Activated CD8-positive, alpha-beta memory T cell treated with anti-CD3 and anti-CD28 coated beads, Interleukin-2, amount 50 U/mL, for 4 hours (primary cell): ENCODE measurements around the gene MYBPC3.
"Not testable (repeated sequence)": the region's sequence is repeated elsewhere in the genome, so short reads cannot be mapped to it uniquely, and the experiment has no call there.

ENCODE experiments used
- DNase-seq: peaks from one replicate; pipeline ENCODE4 v3.0.0-alpha.2; 2020

Gene MYBPC3

GRCh38 chr11:47336595-47336994, 15.9 kb downstream of the MYBPC3 start:
- DNase-seq: no peak

- no peak for DNase-seq
Measured at GRCh38 chr11:47335733-47336132, 16.8 kb downstream of the MYBPC3 start.

- DNase-seq: not testable (repeated sequence)
Measured at GRCh38 chr11:47334699-47335411, 17.6 kb downstream of the MYBPC3 start.

- DNase-seq: no peak
Measured at GRCh38 chr11:47333886-47334443, 18.5 kb downstream of the MYBPC3 start.

DNA sequence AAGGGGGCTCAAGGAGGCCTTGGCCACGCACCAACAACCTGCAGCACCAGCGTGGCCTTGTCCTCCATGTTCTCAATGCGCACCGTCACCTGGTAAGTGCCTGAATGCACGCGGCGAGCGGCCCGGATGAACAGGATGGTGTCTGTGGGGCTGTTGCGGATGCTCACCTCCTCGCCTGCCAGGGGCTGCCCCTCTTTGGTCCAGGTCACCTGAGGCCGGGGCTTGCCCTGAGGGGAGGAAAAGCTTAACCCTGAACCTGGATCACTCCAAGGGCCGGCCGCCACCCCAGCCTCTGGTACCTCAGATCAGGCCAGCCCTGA, 19.0 kb downstream of the MYBPC3 start:
- DNase-seq: no peak

DNA sequence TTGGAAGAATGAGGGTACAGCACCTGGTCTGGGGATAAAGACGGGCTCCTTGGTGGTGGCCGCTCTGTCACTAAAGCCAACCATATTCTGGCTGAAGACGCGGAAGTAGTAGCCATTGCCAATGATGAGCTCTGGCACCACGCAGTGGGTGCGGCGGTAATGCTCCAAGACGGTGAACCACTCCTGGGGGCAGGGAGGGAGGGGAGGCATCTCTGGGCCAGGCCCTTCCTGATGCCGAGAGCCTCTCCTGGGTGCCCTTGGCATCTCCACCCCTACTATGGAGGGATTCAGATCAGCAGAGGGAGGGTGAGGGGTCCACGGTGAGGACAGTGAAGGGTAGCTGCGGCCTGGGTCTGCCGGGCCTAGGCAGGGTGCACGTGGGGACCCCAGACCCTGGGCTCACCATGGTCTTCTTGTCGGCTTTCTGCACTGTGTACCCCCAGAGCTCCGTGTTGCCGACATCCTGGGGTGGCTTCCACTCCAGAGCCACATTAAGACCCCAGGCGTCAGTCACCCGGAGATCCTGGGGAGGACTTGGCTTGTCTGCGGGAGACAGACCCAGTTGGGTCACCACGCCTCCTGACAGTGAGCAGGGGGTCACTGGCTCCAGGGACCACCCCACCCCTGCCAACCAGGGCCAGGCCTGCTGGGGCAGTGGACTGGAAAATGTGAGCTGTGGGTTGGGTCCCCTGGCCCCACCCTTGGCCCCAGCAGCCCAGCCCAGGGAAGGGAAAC, 19.5 kb downstream of the MYBPC3 start:
- DNase-seq: no peak

DNA sequence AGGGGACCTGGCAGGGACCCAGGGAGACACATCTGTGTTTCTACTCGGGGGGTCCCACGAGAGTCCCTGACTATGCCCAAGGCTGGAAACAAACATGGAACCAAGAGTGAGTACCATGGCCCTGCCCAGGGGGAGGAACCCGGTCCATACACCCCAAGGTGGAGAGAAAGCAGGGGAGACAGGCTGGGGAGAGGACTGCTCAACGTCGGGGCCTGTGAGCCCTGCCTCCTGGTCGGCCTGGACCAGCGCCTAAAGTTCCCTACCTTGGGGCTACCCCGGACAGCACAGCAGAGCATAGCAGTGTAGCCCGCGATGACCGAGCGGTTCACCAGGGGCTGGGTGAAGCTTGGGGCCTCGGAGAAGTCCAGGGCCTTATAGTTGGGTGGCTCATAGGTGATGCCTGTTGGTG, 20.2 kb downstream of the MYBPC3 start:
- no peak for DNase-seq

- no peak for DNase-seq
Measured at GRCh38 chr11:47331454-47332302, 20.8 kb downstream of the MYBPC3 start.

- no peak for DNase-seq
Measured at GRCh38 chr11:47329987-47330931, 22.2 kb downstream of the MYBPC3 start.

DNA sequence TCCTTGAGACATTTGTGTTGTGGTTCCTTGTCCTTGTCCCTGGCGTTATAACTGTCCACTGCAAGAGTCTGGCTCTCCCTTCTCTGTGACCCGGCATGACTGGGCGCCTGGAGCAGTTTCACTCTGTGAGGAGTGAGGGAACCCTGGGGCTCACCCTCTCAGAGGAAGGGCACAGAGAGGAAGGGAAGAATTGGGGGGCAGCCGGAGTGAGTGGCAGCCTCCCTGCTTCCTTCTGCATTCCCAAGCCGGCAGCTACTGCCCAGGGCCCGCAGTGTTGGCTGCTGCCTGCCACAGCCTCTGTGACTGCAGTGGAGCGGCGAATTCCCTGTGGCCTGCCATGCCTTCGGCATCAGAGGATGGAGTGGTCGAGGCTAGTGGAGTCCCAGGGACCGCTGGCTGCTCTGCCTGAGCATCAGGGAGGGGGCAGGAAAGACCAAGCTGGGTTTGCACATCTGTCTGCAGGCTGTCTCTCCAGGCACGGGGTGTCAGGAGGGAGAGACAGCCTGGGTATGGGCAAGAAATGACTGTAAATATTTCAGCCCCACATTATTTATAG, 23.0 kb downstream of the MYBPC3 start:
- DNase-seq: no peak

DNA sequence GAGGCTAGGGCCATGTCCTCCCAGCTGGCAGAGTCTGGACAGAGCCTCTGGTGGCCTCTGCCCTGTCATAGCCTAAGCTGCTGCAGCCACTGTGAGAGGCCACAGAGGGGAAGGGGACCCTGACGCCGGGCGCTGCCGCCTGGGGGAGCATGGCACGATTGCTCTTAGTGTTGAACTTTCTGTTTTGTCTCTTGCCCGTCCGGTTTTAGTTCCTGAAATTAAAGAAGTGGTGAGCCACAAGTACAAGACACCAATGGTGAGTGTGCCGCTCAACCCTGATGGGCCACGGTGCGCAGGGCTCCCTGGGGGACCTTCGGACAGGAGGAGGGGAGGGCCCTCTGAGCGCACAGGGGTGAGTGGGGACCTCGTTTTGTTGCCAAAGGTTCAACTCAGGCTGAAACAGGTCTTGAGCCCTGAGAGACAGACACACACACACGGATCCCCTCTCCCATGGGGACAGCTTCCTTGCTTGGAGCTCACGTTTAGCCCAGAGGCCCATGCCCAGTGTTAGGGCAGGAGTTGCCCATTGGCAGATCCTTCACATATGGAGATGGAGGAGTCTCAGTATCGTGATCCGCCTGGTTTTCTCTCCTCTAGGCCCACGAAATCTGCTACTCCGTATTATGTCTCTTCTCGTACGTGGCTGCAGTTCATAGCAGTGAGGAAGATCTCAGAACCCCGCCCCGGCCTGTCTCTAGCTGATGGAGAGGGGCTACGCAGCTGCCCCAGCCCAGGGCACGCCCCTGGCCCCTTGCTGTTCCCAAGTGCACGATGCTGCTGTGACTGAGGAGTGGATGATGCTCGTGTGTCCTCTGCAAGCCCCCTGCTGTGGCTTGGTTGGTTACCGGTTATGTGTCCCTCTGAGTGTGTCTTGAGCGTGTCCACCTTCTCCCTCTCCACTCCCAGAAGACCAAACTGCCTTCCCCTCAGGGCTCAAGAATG, 23.8 kb downstream of the MYBPC3 start:
- no peak for DNase-seq

DNA sequence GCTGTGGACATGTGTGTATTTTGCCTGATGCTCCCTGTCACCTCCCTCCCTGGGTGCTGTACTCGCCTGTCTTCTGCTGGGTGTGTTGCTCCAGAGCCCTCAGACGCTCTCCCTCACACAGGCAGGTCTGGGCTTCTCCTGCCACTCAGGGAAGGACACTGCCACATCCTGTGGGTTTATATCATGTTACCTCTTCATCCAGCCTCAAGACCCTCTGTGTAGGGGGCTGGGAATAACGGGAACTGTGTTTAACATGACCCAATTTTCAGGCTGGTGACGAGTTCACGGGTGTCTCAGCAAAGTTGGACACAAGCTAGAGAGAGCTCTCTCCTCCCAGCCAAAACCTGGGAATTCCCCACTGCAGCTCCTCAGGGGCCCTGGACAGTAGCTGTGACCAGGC, 24.6 kb downstream of the MYBPC3 start:
- no peak for DNase-seq

- no peak for DNase-seq
Measured at GRCh38 chr11:47327025-47327424, 25.5 kb downstream of the MYBPC3 start.

DNA sequence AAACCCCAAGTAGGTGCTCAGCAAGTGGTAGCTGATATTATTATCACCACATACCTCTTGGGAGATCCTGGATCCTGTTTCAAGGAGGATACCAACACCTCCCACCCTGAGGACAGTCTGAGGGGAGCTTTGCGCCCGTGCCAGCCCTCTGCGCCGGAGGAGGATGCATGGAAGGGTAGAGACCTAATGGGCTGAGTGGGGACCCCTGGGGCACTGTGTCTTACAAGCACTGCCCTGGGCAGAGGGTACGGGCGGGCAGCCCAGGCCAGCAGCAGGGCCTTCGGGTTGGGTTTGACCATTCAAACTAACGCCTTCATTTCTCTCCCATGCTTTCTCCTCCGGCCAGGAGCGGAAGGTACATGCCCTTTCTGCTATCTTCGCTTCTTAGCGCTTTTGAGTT, 26.3 kb downstream of the MYBPC3 start:
- DNase-seq: no peak

- DNase-seq: no peak
Measured at GRCh38 chr11:47325271-47326041, 27.0 kb downstream of the MYBPC3 start.

GRCh38 chr11:47324520-47324919, 28.0 kb downstream of the MYBPC3 start:
- DNase-seq: no peak

DNA sequence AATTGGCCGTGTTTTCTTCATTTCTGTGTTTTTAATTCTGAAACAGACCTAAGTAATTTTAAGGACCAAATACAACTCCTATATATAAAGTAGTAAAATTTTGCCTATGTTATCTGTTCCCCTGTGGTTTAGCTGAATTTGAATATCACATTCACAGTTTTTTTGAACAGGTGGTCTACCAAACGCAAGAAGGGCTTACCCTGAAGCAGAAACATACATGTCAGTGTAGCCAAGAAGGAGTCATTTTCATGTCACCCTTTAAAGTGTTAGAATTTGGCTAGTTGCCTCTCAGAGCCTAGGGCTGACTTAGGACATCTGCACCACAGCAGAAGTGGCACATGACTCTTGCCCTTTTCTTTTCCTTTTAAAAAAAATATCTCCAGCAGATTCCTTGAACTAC, 34.3 kb downstream of the MYBPC3 start:
- DNase-seq: no peak

- no peak for DNase-seq
Measured at GRCh38 chr11:47317064-47317828, 35.3 kb downstream of the MYBPC3 start.

GRCh38 chr11:47316501-47316900, 36.0 kb downstream of the MYBPC3 start:
- DNase-seq: not testable (repeated sequence)
